GM19455 (cell line): ENCODE data around the gene METTL25.
A peak's percentile ranks its signal among the peaks of the same experiment; 100 is the strongest.

ENCODE experiments used
- ATAC-seq: cut with Tn5 transposase; IDR thresholded peaks from one replicate; pipeline ENCODE4 v1.9.1; 2021; ENCODE audit not compliant: unreplicated experiment

The METTL25 gene

GRCh38 chr12:82522762-82523161, 164.4 kb downstream of the METTL25 start:
- ATAC-seq = no peak

GRCh38 chr12:82523996-82524395, 165.7 kb downstream of the METTL25 start:
- no peak for ATAC-seq

DNA sequence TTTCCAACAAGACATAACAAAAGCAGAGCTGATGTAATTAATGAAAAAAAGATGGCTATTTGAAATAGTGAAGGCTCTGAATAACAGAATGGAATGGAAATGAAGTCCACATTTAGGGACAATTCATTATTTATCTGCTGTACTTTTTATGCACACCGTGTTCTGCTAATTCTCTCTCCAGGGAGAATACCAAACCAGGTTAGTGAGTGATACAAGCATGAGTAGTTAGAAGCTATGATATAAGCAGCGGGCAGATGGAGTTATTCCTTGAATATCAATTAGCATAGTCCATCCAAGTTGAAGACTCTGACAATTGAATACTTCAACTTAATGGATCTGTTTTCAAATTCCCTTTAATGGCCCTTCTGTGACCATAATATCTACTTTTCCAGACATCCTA, 166.3 kb downstream of the METTL25 start:
- ATAC-seq = no peak

- ATAC-seq = no peak
Observed at GRCh38 chr12:82525616-82526015, 167.3 kb downstream of the METTL25 start.

- peak; percentile 65 for ATAC-seq
Observed at GRCh38 chr12:82527165-82527780, 168.9 kb downstream of the METTL25 start.
